Neural cell (in vitro differentiated cells): Measurements from ENCODE around the gene CYBB. TPM values are rescaled to one million over a fixed set of nuclear protein-coding genes. Genes with fewer than 3 reads are reported as not detected.

ENCODE experiments used
- H2AFZ ChIP-seq: fragments of 200-600, 300-800 bp; sonication (generic), shearing (Covaris generic); 2 replicates; pipeline ENCODE4 v1.6.0; 2014; ENCODE audit warnings: low read depth, mild to moderate bottlenecking, antibody characterized with exemption, low read length, moderate library complexity
- H3F3A ChIP-seq: fragments of 200-600 bp; shearing (Covaris generic); 2 replicates; pipeline ENCODE4 v1.6.1; 2016; ENCODE audit warnings: mild to moderate bottlenecking, moderate library complexity, mixed read lengths, antibody characterized with exemption, low read length; ENCODE audit not compliant: insufficient read depth, poor library complexity, severe bottlenecking
- H3K27ac ChIP-seq: fragments of 200-600, 300-800 bp; sonication (generic), shearing (Covaris generic); 2 replicates; pipeline ENCODE4 v1.5.1; 2014; ENCODE audit warnings: mild to moderate bottlenecking, low read length, moderate library complexity
- H3K27me3 ChIP-seq: fragments of 300-800, 200-600 bp; sonication (generic), shearing (Covaris generic); 2 replicates; pipeline ENCODE4 v1.6.0; 2014; ENCODE audit warnings: mild to moderate bottlenecking, low read depth, low read length, moderate library complexity; ENCODE audit not compliant: insufficient read depth
- H3K36me3 ChIP-seq: fragments of 300-800, 200-600 bp; sonication (generic), shearing (Covaris generic); 2 replicates; pipeline ENCODE4 v1.5.1; 2014; ENCODE audit warnings: mild to moderate bottlenecking, antibody characterized with exemption, low read length, moderate library complexity; ENCODE audit not compliant: insufficient read depth
- H3K4me2 ChIP-seq: fragments of 300-800, 200-600 bp; sonication (generic), shearing (Covaris generic); 2 replicates; pipeline ENCODE4 v1.6.0; 2014; ENCODE audit warnings: mild to moderate bottlenecking, low read length
- H3K4me3 ChIP-seq: fragments of 300-800, 200-600 bp; sonication (generic), shearing (Covaris generic); 2 replicates; pipeline ENCODE4 v1.5.1; 2014; ENCODE audit warnings: mild to moderate bottlenecking, low read length, moderate library complexity
- H3K79me2 ChIP-seq: fragments of 200-600 bp; shearing (Covaris generic); replicated peaks from 2 replicates; pipeline ENCODE4 v1.6.0; 2014; ENCODE audit warnings: mild to moderate bottlenecking, low read length, moderate library complexity; ENCODE audit not compliant: insufficient read depth
- H3K9ac ChIP-seq: fragments of 300-800, 200-600 bp; sonication (generic), shearing (Covaris generic); 2 replicates; pipeline ENCODE4 v1.6.1; 2016; ENCODE audit warnings: mild to moderate bottlenecking, low read length, mixed read lengths
- H3K9me2 ChIP-seq: fragments of 200-600 bp; shearing (Covaris generic); 2 replicates; pipeline ENCODE4 v1.6.1; 2016; ENCODE audit warnings: mild to moderate bottlenecking, low read length, mixed read lengths; ENCODE audit not compliant: insufficient read depth
- H3K9me3 ChIP-seq: fragments of 200-600, 300-800 bp; sonication (generic), shearing (Covaris generic); 2 replicates; pipeline ENCODE4 v1.6.1; 2016; ENCODE audit warnings: mild to moderate bottlenecking, mixed run types, low read length, moderate library complexity, mixed read lengths
- H4K20me1 ChIP-seq: fragments of 200-600 bp; shearing (Covaris generic); 2 replicates; pipeline ENCODE4 v1.6.1; 2016; ENCODE audit warnings: mild to moderate bottlenecking, mixed run types; ENCODE audit not compliant: insufficient read depth
- CTCF ChIP-seq: fragments of 450-650 bp; IDR thresholded peaks from 2 replicates; pipeline ENCODE4 v1.5.1; 2014; ENCODE audit warnings: antibody characterized with exemption, mild to moderate bottlenecking, moderate library complexity; ENCODE audit not compliant: poor library complexity, severe bottlenecking
- EP300 ChIP-seq: fragments of 450-650 bp; conservative IDR thresholded peaks from 2 replicates; pipeline ENCODE4 v1.6.1; 2014; ENCODE audit warnings: antibody characterized with exemption, mild to moderate bottlenecking, moderate library complexity; ENCODE audit not compliant: poor library complexity, severe bottlenecking
- EZH2 ChIP-seq: fragments of 200-600, 300-800 bp; shearing (Covaris generic), sonication (generic); IDR thresholded peaks from 2 replicates; pipeline ENCODE4 v1.6.1; 2014; ENCODE audit warnings: antibody characterized with exemption, low read length, borderline replicate concordance, mild to moderate bottlenecking; ENCODE audit not compliant: insufficient read depth, poor library complexity, severe bottlenecking
- MXI1 ChIP-seq: fragments of 450-650 bp; conservative IDR thresholded peaks from 2 replicates; pipeline ENCODE4 v1.6.1; 2014; ENCODE audit warnings: antibody characterized with exemption, mild to moderate bottlenecking; ENCODE audit not compliant: poor library complexity, severe bottlenecking
- POLR2AphosphoS5 ChIP-seq: IDR thresholded peaks from 2 replicates; pipeline ENCODE4 v1.6.1; 2012
- RAD21 ChIP-seq: fragments of 450-650 bp; conservative IDR thresholded peaks from 2 replicates; pipeline ENCODE4 v1.6.1; 2014; ENCODE audit warnings: antibody characterized with exemption, mild to moderate bottlenecking, moderate library complexity
- REST ChIP-seq: IDR thresholded peaks from 2 replicates; pipeline ENCODE4 v1.6.1; 2012; ENCODE audit warnings: borderline replicate concordance
- SMC3 ChIP-seq: fragments of 450-650 bp; conservative IDR thresholded peaks from 2 replicates; pipeline ENCODE4 v1.6.1; 2014; ENCODE audit warnings: antibody characterized with exemption, mild to moderate bottlenecking, moderate library complexity; ENCODE audit not compliant: poor library complexity
- TAF1 ChIP-seq: IDR thresholded peaks from 2 replicates; pipeline ENCODE4 v1.6.1; 2012; ENCODE audit warnings: low read depth
- polyA plus RNA-seq: library from polyadenylated mRNA; depleted of rRNA; stranded (reverse); fragments of >200 nt; gene quantifications from 2 replicates; pipeline ENCODE4 v1.2.3, GENCODE V29; 2014

The CYBB gene
- polyA plus RNA-seq, 1 donor from 2014 or later, result 0.83 TPM

DNA sequence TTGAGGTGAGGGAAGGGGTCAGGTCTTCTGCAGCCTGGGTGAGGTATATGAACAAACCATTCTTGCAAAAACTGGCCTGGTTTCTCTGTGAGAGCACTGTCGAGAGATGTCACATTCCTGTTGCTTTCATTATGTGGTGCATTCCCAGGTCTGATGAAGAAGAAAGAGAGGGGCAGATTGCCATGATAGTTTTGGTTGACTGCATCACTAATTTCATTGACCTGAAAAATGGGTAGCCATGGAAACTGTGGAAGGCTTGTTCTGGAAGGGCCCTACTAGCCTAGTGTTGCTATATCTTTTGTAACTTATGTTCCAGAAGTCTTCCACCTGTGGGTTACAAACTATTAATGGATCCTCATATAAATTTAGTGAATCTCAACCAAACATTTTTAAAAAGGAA, 32.9 kb upstream of the CYBB start:
- TF ChIP-seq EP300 (no peak), TAF1 (no peak), POLR2AphosphoS5 (no peak), SMC3 (no peak), MXI1 (no peak), EZH2 (no peak), RAD21 (no peak), CTCF (no peak), REST (no peak)
- Histone ChIP-seq H3K27me3 (no peaks in the 10 kb centered on the region), H3K27ac (no peak overlapping the region), H3K4me2 (no peak overlapping the region), H3K79me2 (no peaks in the 10 kb centered on the region), H3K36me3 (no peaks in the 10 kb centered on the region), H3F3A (no peaks in the 10 kb centered on the region), H3K9ac (no peak overlapping the region), H3K4me3 (no peak overlapping the region), H3K9me3 (no peaks in the 10 kb centered on the region), H3K9me2 (no peaks in the 10 kb centered on the region), H4K20me1 (no peaks in the 10 kb centered on the region), H2AFZ (no peak overlapping the region)

DNA sequence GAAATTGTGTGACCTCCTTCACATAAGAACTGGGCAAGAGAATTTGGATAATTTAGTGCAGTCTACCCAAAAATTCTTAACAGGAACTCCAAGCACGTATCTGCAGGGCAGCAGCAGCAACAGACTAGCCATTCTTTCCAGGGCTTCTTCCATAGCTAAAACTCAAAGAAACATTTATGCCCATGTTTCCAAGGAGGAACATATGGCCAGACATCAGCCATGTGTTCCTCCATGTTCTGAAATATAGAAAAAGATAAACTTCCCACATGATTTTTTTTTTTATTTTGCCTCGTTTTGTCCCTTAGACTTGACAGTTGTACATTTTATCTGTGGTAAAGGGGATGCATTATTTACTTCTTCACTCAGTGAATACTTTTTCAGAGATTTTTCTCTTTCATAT, 27.6 kb upstream of the CYBB start:
- no peaks in the 10 kb centered on the region for H3F3A ChIP-seq
- no peak overlapping the region for H2AFZ ChIP-seq
- H3K79me2 ChIP-seq, result no peaks in the 10 kb centered on the region
- no peak overlapping the region for H3K27ac ChIP-seq
- H3K36me3 ChIP-seq, result no peaks in the 10 kb centered on the region
- TF ChIP-seq RAD21 (no peak), REST (no peak), CTCF (no peak), SMC3 (no peak), MXI1 (no peak), EZH2 (no peak), EP300 (no peak), TAF1 (no peak), POLR2AphosphoS5 (no peak)
- no peaks in the 10 kb centered on the region for H3K9me3 ChIP-seq
- H3K27me3 ChIP-seq, result no peaks in the 10 kb centered on the region
- no peaks in the 10 kb centered on the region for H4K20me1 ChIP-seq
- H3K4me3 ChIP-seq, result no peak overlapping the region
- no peaks in the 10 kb centered on the region for H3K9me2 ChIP-seq
- H3K4me2 ChIP-seq, result no peak overlapping the region
- H3K9ac ChIP-seq, result no peak overlapping the region
